Smooth muscle cell (in vitro differentiated cells): ENCODE results near the gene CTNNAL1. TPM values are rescaled to one million over a fixed set of nuclear protein-coding genes. Genes with fewer than 3 reads are reported as not detected.

Experiments used
- DNase-seq: peaks from one replicate; lab custom pipeline; 2025; ENCODE audit not compliant: unreplicated experiment; lab: John Stamatoyannopoulos, UW
- H2AFZ ChIP-seq: fragments of 200-600 bp; sonication (generic); 2 replicates; pipeline ENCODE4 v1.6.0; 2016; ENCODE audit warnings: antibody characterized with exemption, low read depth, mild to moderate bottlenecking
- H3F3A ChIP-seq: fragments of 200-600 bp; sonication (generic); 2 replicates; pipeline ENCODE4 v1.6.0; 2017; ENCODE audit warnings: antibody characterized with exemption, low read depth
- H3K27ac ChIP-seq: fragments of 200-600 bp; sonication (generic); 2 replicates; pipeline ENCODE4 v1.5.1; 2016; ENCODE audit warnings: low read depth, mild to moderate bottlenecking
- H3K27me3 ChIP-seq: fragments of 200-600 bp; sonication (generic); 2 replicates; pipeline ENCODE4 v1.6.1; 2016; ENCODE audit warnings: low read depth, mild to moderate bottlenecking
- H3K36me3 ChIP-seq: fragments of 200-600 bp; sonication (generic); 2 replicates; pipeline ENCODE4 v1.5.1; 2016; ENCODE audit warnings: low read depth
- H3K4me1 ChIP-seq: fragments of 200-600 bp; sonication (generic); 2 replicates; pipeline ENCODE4 v1.5.1; 2016; ENCODE audit warnings: low read depth
- H3K4me2 ChIP-seq: fragments of 200-600 bp; sonication (generic); 2 replicates; pipeline ENCODE4 v1.6.0; 2016; ENCODE audit warnings: mild to moderate bottlenecking
- H3K4me3 ChIP-seq: fragments of 200-600 bp; sonication (generic); 2 replicates; pipeline ENCODE4 v1.5.1; 2016; ENCODE audit warnings: mild to moderate bottlenecking
- H3K79me2 ChIP-seq: fragments of 200-600 bp; sonication (generic); 2 replicates; pipeline ENCODE4 v1.6.0; 2016; ENCODE audit warnings: low read depth, mild to moderate bottlenecking
- H3K9ac ChIP-seq: fragments of 200-600 bp; sonication (generic); 2 replicates; pipeline ENCODE4 v1.6.0; 2016; ENCODE audit warnings: low read depth
- H3K9me3 ChIP-seq: fragments of 200-600 bp; sonication (generic); replicated peaks from 2 replicates; pipeline ENCODE4 v1.5.1; 2016; ENCODE audit warnings: low read depth
- H4K20me1 ChIP-seq: fragments of 200-600 bp; sonication (generic); 2 replicates; pipeline ENCODE4 v1.6.0; 2016; ENCODE audit warnings: low read depth
- CTCF ChIP-seq: fragments of 200-600 bp; sonication (generic); IDR thresholded peaks from 2 replicates; pipeline ENCODE4 v1.5.1; 2017; ENCODE audit warnings: borderline replicate concordance, mild to moderate bottlenecking, antibody characterized with exemption; ENCODE audit not compliant: insufficient read depth, poor library complexity, severe bottlenecking
- WGBS: methylation state at CpG from one replicate; pipeline ENCODE4 v1.1.7; 2016; ENCODE audit warnings: low lambda C conversion rate; 5-methylcytosine and 5-hydroxymethylcytosine counted together
- polyA plus RNA-seq: library from polyadenylated mRNA; unstranded; fragments of >200 nt; fragmentation: Nextera tagmentation; extraction: Ambion mirVana; gene quantifications from 2 replicates; pipeline ENCODE4 v1.2.1, GENCODE V29; 2016
- total RNA-seq: library from RNA; depleted of rRNA; stranded (reverse); fragments of >200 nt; gene quantifications from 2 replicates; pipeline ENCODE4 v1.2.3, GENCODE V29; 2014

Gene CTNNAL1
- total and polyA plus RNA-seq, 2 experiments from 2014 or later: 27.4 to 33.5 TPM

- peaks cover 20% of the 10 kb centered on the region for H4K20me1 ChIP-seq
- no peak overlapping the region for H3K27ac ChIP-seq
- no peak overlapping the region for H3K9ac ChIP-seq
- no peak overlapping the region for H3K4me2 ChIP-seq
- H3K27me3 ChIP-seq: no peaks in the 10 kb centered on the region
- no peaks in the 10 kb centered on the region for H3K79me2 ChIP-seq
- no peak overlapping the region for H3K4me3 ChIP-seq
- no peaks in the 10 kb centered on the region for H3K36me3 ChIP-seq
- H3F3A ChIP-seq: peaks cover 16% of the 10 kb centered on the region
- no peak for DNase-seq
- H3K9me3 ChIP-seq: no peaks in the 10 kb centered on the region
- WGBS: 95% methylated on average over 1 of the region's 1 CpG
- TF ChIP-seq CTCF: no peak
- no peak overlapping the region for H2AFZ ChIP-seq
- peaks cover 14% of the 10 kb centered on the region for H3K4me1 ChIP-seq
Measured at GRCh38 chr9:109016132-109016531, 2.8 kb upstream of the CTNNAL1 start.

GRCh38 chr9:109014608-109015280 lies 1.4 kb upstream of the CTNNAL1 start:
- H3K4me3 ChIP-seq: no peak overlapping the region
- no peak for TF ChIP-seq CTCF
- no peak overlapping the region for H3K9ac ChIP-seq
- H3F3A ChIP-seq: peaks cover 16% of the 10 kb centered on the region
- no peaks in the 10 kb centered on the region for H3K27me3 ChIP-seq
- peaks cover 23% of the 10 kb centered on the region for H4K20me1 ChIP-seq
- H3K4me2 ChIP-seq: no peak overlapping the region
- 92% methylated on average over 7 of the region's 7 CpGs for WGBS
- H3K27ac ChIP-seq: peak overlapping the region; percentile 92
- H3K79me2 ChIP-seq: peaks cover 7% of the 10 kb centered on the region
- no peaks in the 10 kb centered on the region for H3K36me3 ChIP-seq
- peaks cover 15% of the 10 kb centered on the region for H3K4me1 ChIP-seq
- no peak for DNase-seq
- no peaks in the 10 kb centered on the region for H3K9me3 ChIP-seq
- H2AFZ ChIP-seq: no peak overlapping the region

- Histone ChIP-seq H3K36me3 (no peaks in the 10 kb centered on the region), H3K27ac (peak overlapping the region; percentile 92), H4K20me1 (peaks cover 26% of the 10 kb centered on the region), H3K4me3 (peak overlapping the region; percentile 92), H2AFZ (peak overlapping the region; percentile 59), H3K4me2 (peak overlapping the region; percentile 100), H3K27me3 (no peaks in the 10 kb centered on the region), H3K9ac (no peak overlapping the region), H3K9me3 (no peaks in the 10 kb centered on the region), H3K4me1 (peaks cover 15% of the 10 kb centered on the region), H3K79me2 (peaks cover 15% of the 10 kb centered on the region), H3F3A (peaks cover 16% of the 10 kb centered on the region)
- peak; percentile 0 for DNase-seq
- WGBS: 21% methylated on average over 16 of the region's 19 CpGs
- no peak for TF ChIP-seq CTCF
Measured at GRCh38 chr9:109013679-109014607, 644 bp upstream of the CTNNAL1 start.
